GM23338 (cell line): ENCODE measurements around the gene PHACTR1. TPM values are rescaled to one million over a fixed set of nuclear protein-coding genes. Genes with fewer than 3 reads are reported as not detected.

ENCODE experiments used
- ATAC-seq: fragments of 200-7000 bp; cut with Tn5 transposase; 3 replicates; pipeline ENCODE4 v1.9.1; 2020
- DNase-seq: peaks from one replicate; pipeline ENCODE4 v3.0.0-alpha.2; 2015; ENCODE audit warnings: low spot score
- H2AFZ ChIP-seq: fragments of 200-600 bp; sonication (generic); 2 replicates; pipeline ENCODE4 v1.8.0; 2016; ENCODE audit warnings: antibody characterized with exemption, mild to moderate bottlenecking, moderate library complexity
- H3F3A ChIP-seq: fragments of 200-600 bp; sonication (generic); replicated peaks from 2 replicates; pipeline ENCODE4 v1.8.0; 2017; ENCODE audit warnings: antibody characterized with exemption, mixed run types, low read depth
- H3K27ac ChIP-seq: fragments of 200-600 bp; sonication (generic); 2 replicates; pipeline ENCODE4 v1.6.1; 2016; ENCODE audit warnings: low read depth
- H3K27me3 ChIP-seq: fragments of 200-600 bp; sonication (generic); 2 replicates; pipeline ENCODE4 v1.8.0; 2016; ENCODE audit warnings: mild to moderate bottlenecking, mixed run types, moderate library complexity; ENCODE audit not compliant: insufficient read depth
- H3K36me3 ChIP-seq: fragments of 200-600 bp; sonication (generic); 2 replicates; pipeline ENCODE4 v1.8.0; 2016; ENCODE audit warnings: mild to moderate bottlenecking; ENCODE audit not compliant: insufficient read depth
- H3K4me1 ChIP-seq: fragments of 200-600 bp; sonication (generic); 2 replicates; pipeline ENCODE4 v1.8.0; 2016; ENCODE audit warnings: mild to moderate bottlenecking, moderate library complexity; ENCODE audit not compliant: insufficient read depth
- H3K4me2 ChIP-seq: fragments of 200-600 bp; sonication (generic); 2 replicates; pipeline ENCODE4 v1.7.1; 2017; ENCODE audit warnings: mixed run types
- H3K4me3 ChIP-seq: fragments of 200-600 bp; sonication (generic); 2 replicates; pipeline ENCODE4 v1.6.1; 2016; ENCODE audit warnings: mixed run types
- H3K79me2 ChIP-seq: fragments of 200-600 bp; sonication (generic); replicated peaks from 2 replicates; pipeline ENCODE4 v1.8.0; 2017; ENCODE audit warnings: mild to moderate bottlenecking; ENCODE audit not compliant: insufficient read depth
- H3K9me2 ChIP-seq: fragments of 200-600 bp; sonication (generic); 2 replicates; pipeline ENCODE4 v1.8.0; 2017; ENCODE audit not compliant: insufficient read depth
- H4K20me1 ChIP-seq: fragments of 200-600 bp; sonication (generic); replicated peaks from 2 replicates; pipeline ENCODE4 v1.8.0; 2017; ENCODE audit warnings: mild to moderate bottlenecking; ENCODE audit not compliant: insufficient read depth
- H3K27ac Mint-ChIP-seq: 2 replicates; pipeline ENCODE4 v1.8.0; 2020; ENCODE audit warnings: inconsistent platforms, mild to moderate bottlenecking, moderate library complexity, mixed read lengths
- H3K27me3 Mint-ChIP-seq: 3 replicates; pipeline ENCODE4 v1.8.0; 2022; ENCODE audit warnings: low read depth, mild to moderate bottlenecking, moderate library complexity, mixed read lengths, inconsistent platforms; ENCODE audit not compliant: insufficient read depth, poor library complexity
- H3K36me3 Mint-ChIP-seq: 3 replicates; pipeline ENCODE4 v1.8.0; 2021; ENCODE audit warnings: low read depth, mild to moderate bottlenecking, inconsistent platforms, moderate library complexity, mixed read lengths
- H3K4me1 Mint-ChIP-seq: 3 replicates; pipeline ENCODE4 v1.8.0; 2020; ENCODE audit warnings: mild to moderate bottlenecking, inconsistent platforms, mixed read lengths
- H3K4me3 Mint-ChIP-seq: 3 replicates; pipeline ENCODE4 v1.8.0; 2021; ENCODE audit warnings: moderate library complexity, mild to moderate bottlenecking, inconsistent platforms, mixed read lengths
- H3K9me3 Mint-ChIP-seq: 3 replicates; pipeline ENCODE4 v1.8.0; 2020; ENCODE audit warnings: moderate library complexity, mild to moderate bottlenecking, inconsistent platforms, mixed read lengths
- CREB1 ChIP-seq: fragments of 250-450 bp; sonication (Bioruptor Pico); IDR thresholded peaks from 2 replicates; pipeline ENCODE4 v1.5.0; 2020; ENCODE audit warnings: low read depth, mild to moderate bottlenecking, moderate library complexity
- EZH2 ChIP-seq: fragments of 200-600 bp; sonication (generic); IDR thresholded peaks from one replicate; pipeline ENCODE4 v1.8.0; 2017; ENCODE audit warnings: antibody characterized with exemption, mild to moderate bottlenecking, low read depth; ENCODE audit not compliant: unreplicated experiment
- EZH2phosphoT487 ChIP-seq: fragments of 200-600 bp; sonication (generic); IDR thresholded peaks from one replicate; pipeline ENCODE4 v1.8.1; 2018; ENCODE audit warnings: antibody characterized with exemption; ENCODE audit not compliant: unreplicated experiment
- JUNB ChIP-seq: IDR thresholded peaks from one replicate; pipeline ENCODE4 v1.6.1; 2016; ENCODE audit warnings: antibody characterized with exemption; ENCODE audit not compliant: unreplicated experiment
- NANOG ChIP-seq: IDR thresholded peaks from 2 replicates; pipeline ENCODE4 v1.6.1; 2016; ENCODE audit warnings: antibody characterized with exemption, borderline replicate concordance
- POLR2AphosphoS5 ChIP-seq: IDR thresholded peaks from 2 replicates; pipeline ENCODE4 v1.6.1; 2016; ENCODE audit warnings: antibody characterized with exemption, low read depth
- REST ChIP-seq: IDR thresholded peaks from one replicate; pipeline ENCODE4 v1.6.1; 2018; ENCODE audit warnings: antibody characterized with exemption; ENCODE audit not compliant: unreplicated experiment
- STAT1 ChIP-seq: IDR thresholded peaks from one replicate; pipeline ENCODE4 v1.6.1; 2016; ENCODE audit warnings: antibody characterized with exemption; ENCODE audit not compliant: unreplicated experiment
- ZNF331 ChIP-seq: fragments of 250-450 bp; sonication (Bioruptor Pico); IDR thresholded peaks from 2 replicates; pipeline ENCODE4 v1.5.0; 2020; ENCODE audit warnings: low read depth, mild to moderate bottlenecking, moderate library complexity
- ZNF462 ChIP-seq: fragments of 250-450 bp; sonication (Bioruptor Pico); IDR thresholded peaks from 2 replicates; pipeline ENCODE4 v1.5.0; 2020; ENCODE audit warnings: mild to moderate bottlenecking, moderate library complexity
- polyA plus RNA-seq: library from polyadenylated mRNA; unstranded; fragments of >200 nt; fragmentation: Nextera tagmentation; extraction: Ambion mirVana; gene quantifications from 2 replicates; pipeline ENCODE4 v1.2.1, GENCODE V29; 2016
- total RNA-seq: library from RNA; depleted of rRNA; stranded (reverse); fragments of >200 nt; shearing (Covaris generic); gene quantifications from 2 replicates; pipeline ENCODE4 v1.2.3, GENCODE V29; 2014
- TF ChIP-seq, protein P1 (sequence below): IDR thresholded peaks from 2 replicates; pipeline ENCODE4 v1.6.1; 2016; ENCODE audit warnings: antibody characterized with exemption
- TF ChIP-seq, protein P2 (sequence below), 2 experiments: fragments of 200-600 bp in 1 of 2; sonication (generic) in 1 of 2; conservative IDR thresholded peaks; 2 replicates each; pipeline versions ENCODE4 v1.5.1 to v1.6.1; 2016 to 2017; ENCODE audit warnings: antibody characterized with exemption in 2 of 2, low read depth in 2 of 2, mild to moderate bottlenecking in 2 of 2, moderate library complexity in 1 of 2

PHACTR1 gene
- total and polyA plus RNA-seq, 2 experiments from 2014 or later, result 5.9 to 19.3 TPM

DNA sequence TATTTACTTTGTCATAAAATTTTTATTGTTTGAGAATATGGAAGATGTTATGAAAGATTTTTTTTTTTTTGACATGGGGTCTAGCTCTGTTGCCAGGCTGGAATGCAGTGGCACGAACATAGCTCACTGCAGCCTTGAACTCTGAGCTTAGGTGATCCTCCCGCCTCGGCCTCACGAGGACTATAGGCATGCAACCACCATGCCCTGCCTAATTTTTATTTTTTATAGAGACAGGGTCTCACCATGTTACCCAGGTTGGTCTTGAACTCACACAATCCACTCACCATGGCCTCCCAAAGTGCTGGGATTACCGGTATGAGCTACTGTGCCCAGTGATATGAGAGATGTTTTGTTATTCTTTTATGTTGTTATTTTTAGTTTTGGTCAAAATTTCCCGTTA, 316.0 kb downstream of the PHACTR1 start (continued):
- no peak for TF ChIP-seq EZH2
- no peak for TF ChIP-seq STAT1
- TF ChIP-seq, protein P1, sequence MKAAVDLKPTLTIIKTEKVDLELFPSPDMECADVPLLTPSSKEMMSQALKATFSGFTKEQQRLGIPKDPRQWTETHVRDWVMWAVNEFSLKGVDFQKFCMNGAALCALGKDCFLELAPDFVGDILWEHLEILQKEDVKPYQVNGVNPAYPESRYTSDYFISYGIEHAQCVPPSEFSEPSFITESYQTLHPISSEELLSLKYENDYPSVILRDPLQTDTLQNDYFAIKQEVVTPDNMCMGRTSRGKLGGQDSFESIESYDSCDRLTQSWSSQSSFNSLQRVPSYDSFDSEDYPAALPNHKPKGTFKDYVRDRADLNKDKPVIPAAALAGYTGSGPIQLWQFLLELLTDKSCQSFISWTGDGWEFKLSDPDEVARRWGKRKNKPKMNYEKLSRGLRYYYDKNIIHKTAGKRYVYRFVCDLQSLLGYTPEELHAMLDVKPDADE, result no peak
- TF ChIP-seq REST, result no peak
- TF ChIP-seq ZNF331, result no peak
- TF ChIP-seq NANOG, result no peak
- TF ChIP-seq POLR2AphosphoS5, result no peak
- no peak for TF ChIP-seq EZH2phosphoT487
- TF ChIP-seq, protein P2, sequence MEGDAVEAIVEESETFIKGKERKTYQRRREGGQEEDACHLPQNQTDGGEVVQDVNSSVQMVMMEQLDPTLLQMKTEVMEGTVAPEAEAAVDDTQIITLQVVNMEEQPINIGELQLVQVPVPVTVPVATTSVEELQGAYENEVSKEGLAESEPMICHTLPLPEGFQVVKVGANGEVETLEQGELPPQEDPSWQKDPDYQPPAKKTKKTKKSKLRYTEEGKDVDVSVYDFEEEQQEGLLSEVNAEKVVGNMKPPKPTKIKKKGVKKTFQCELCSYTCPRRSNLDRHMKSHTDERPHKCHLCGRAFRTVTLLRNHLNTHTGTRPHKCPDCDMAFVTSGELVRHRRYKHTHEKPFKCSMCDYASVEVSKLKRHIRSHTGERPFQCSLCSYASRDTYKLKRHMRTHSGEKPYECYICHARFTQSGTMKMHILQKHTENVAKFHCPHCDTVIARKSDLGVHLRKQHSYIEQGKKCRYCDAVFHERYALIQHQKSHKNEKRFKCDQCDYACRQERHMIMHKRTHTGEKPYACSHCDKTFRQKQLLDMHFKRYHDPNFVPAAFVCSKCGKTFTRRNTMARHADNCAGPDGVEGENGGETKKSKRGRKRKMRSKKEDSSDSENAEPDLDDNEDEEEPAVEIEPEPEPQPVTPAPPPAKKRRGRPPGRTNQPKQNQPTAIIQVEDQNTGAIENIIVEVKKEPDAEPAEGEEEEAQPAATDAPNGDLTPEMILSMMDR (conservative IDR thresholded peaks at IDR 0.05; ENCODE audit: low read depth in 2 of 2), result no peak

DNA sequence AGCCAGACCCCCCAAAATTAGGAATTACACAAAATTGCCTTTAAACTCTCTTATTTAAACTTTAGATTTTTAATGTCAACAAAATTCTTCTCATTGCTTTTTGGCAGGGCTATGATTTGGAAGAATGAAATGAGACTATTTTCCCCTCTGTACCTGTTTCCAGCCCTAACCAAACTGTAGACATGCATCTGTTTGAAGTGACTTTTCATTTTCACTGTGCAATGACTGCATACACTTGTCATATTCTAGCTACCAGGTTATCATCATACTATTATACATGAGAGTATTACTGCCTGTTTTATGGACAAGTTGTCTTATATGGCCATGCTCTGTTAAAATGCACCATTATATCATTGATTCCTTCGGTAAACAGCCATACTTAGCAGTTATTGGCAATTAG, 316.6 kb downstream of the PHACTR1 start:
- H3K27ac Mint-ChIP-seq, result no peak overlapping the region
- peaks cover 1% of the 10 kb centered on the region for H3K27me3 Mint-ChIP-seq
- no peak overlapping the region for H3K27ac ChIP-seq
- H3K4me3 ChIP-seq, result no peak overlapping the region
- no peak for ATAC-seq
- no peaks in the 10 kb centered on the region for H3K9me3 Mint-ChIP-seq
- H3K4me3 Mint-ChIP-seq, result no peak overlapping the region
- H3K79me2 ChIP-seq, result no peaks in the 10 kb centered on the region
- 0 out of 2 replicates have a peak, but pooled peaks cover 3% of the 10 kb centered on the region for H3K9me2 ChIP-seq
- no peaks in the 10 kb centered on the region for H3K4me1 ChIP-seq
- H3K27me3 ChIP-seq, result no peaks in the 10 kb centered on the region
- H3K36me3 ChIP-seq, result no peaks in the 10 kb centered on the region
- H2AFZ ChIP-seq, result no peak overlapping the region
- no peaks in the 10 kb centered on the region for H3F3A ChIP-seq
- H4K20me1 ChIP-seq, result peaks cover 5% of the 10 kb centered on the region; the same call in 1 of the 2 replicates
- no peaks in the 10 kb centered on the region for H3K4me1 Mint-ChIP-seq
- H3K36me3 Mint-ChIP-seq, result no peaks in the 10 kb centered on the region
- no peak overlapping the region for H3K4me2 ChIP-seq
- no peak for DNase-seq
- TF ChIP-seq POLR2AphosphoS5, result no peak
- TF ChIP-seq ZNF462 (CRISPR knock-in tag), result no peak
- no peak for TF ChIP-seq ZNF331
- no peak for TF ChIP-seq CREB1
- TF ChIP-seq JUNB, result no peak
- TF ChIP-seq NANOG, result no peak
- no peak for TF ChIP-seq STAT1
